HepG2 (cell line): ENCODE measurements around the gene WFDC5. TPM values are rescaled to one million over a fixed set of nuclear protein-coding genes. Genes with fewer than 3 reads are reported as not detected.

Source experiments
- ATAC-seq: fragments of 200-7000 bp; cut with Tn5 transposase; 3 replicates; pipeline ENCODE4 v1.9.1; 2020; ENCODE audit warnings: mild to moderate bottlenecking, moderate library complexity
- BruUV-seq: library from RNA; stranded (reverse); fragments of 400-500 nt; replicated peaks from 2 replicates; lab custom pipeline; 2021; lab: Mats Ljungman, UMichigan
- CTCF ChIA-PET: fragments of 300-600 bp; formaldehyde crosslinking; extraction: SDS; loops from one replicate; lab custom pipeline; 2021; ENCODE audit warnings: low total read pairs, inconsistent platforms, low intra/inter-chr PET ratio; lab: Yijun Ruan, JAX
- POLR2A ChIA-PET: fragments of 350-600 bp; sonication (Branson Sonifier 250); formaldehyde crosslinking; loops from one replicate; lab custom pipeline; 2020; ENCODE audit warnings: antibody characterized with exemption, inconsistent platforms; lab: Yijun Ruan, JAX
- DNase-seq: peaks from one replicate; pipeline ENCODE4 v3.0.0-alpha.2; 2015; ENCODE audit warnings: low spot score
- FAIRE-seq: peaks from 3 replicates; lab custom pipeline; 2011; peaks lifted over from hg19 to GRCh38; lab: Jason Lieb, UNC
- H2AFZ ChIP-seq: one replicate; pipeline ENCODE4 v1.6.1; 2011; ENCODE audit warnings: low read length, inconsistent platforms
- H3K27ac ChIP-seq: fragments of 300-600 bp; 3 replicates; pipeline ENCODE4 v1.8.0; 2011; ENCODE audit warnings: mixed run types, mild to moderate bottlenecking, mixed read lengths, low read length, inconsistent platforms; ENCODE audit not compliant: insufficient read depth; ENCODE audit errors: extremely low read length
- H3K27me3 ChIP-seq, 2 experiments: fragments of 200-600 bp in 1 of 2; 2 replicates in 1 of 2; 3 replicates in 1 of 2; pipeline versions ENCODE4 v1.6.0 to v1.8.0; 2011; ENCODE audit warnings: low read length in 2 of 2, mild to moderate bottlenecking in 2 of 2, moderate library complexity in 2 of 2, inconsistent platforms in 1 of 2; ENCODE audit not compliant: insufficient read depth in 2 of 2, control insufficient read depth in 1 of 2
- H3K36me3 ChIP-seq, 2 experiments: fragments of 200-600 bp in 1 of 2; replicated peaks in 1 of 2; 2 replicates in 1 of 2; 3 replicates in 1 of 2; pipeline versions ENCODE4 v1.5.1 to v1.8.0; 2011; ENCODE audit warnings: low read length in 2 of 2, inconsistent platforms in 1 of 2; ENCODE audit not compliant: insufficient read depth in 2 of 2, control insufficient read depth in 1 of 2
- H3K4me1 ChIP-seq: 2 replicates; pipeline ENCODE4 v1.5.1; 2012; ENCODE audit warnings: low read length, inconsistent platforms; ENCODE audit not compliant: insufficient read depth
- H3K4me2 ChIP-seq: 2 replicates; pipeline ENCODE4 v1.6.0; 2011; ENCODE audit warnings: low read depth, low read length, inconsistent platforms
- H3K4me3 ChIP-seq, 3 experiments: fragments of 200-600 bp in 1 of 3; sonication (generic), shearing (Covaris generic) in 1 of 3; replicated peaks in 1 of 3; 2 replicates each; pipeline ENCODE4 v1.5.1; 2011 to 2016; ENCODE audit warnings: low read length in 3 of 3, inconsistent platforms in 2 of 3, low read depth in 2 of 3, mild to moderate bottlenecking in 2 of 3, control low read depth in 1 of 3, mixed read lengths in 1 of 3; ENCODE audit not compliant: insufficient read depth in 1 of 3
- H3K79me2 ChIP-seq: one replicate; pipeline ENCODE4 v1.6.1; 2011; ENCODE audit warnings: low read length, inconsistent platforms; ENCODE audit not compliant: insufficient read depth
- H3K9ac ChIP-seq: 2 replicates; pipeline ENCODE4 v1.6.0; 2011; ENCODE audit warnings: mild to moderate bottlenecking, low read depth, low read length, inconsistent platforms; ENCODE audit not compliant: insufficient read depth
- H3K9me3 ChIP-seq: 2 replicates; pipeline ENCODE4 v1.5.1; 2012; ENCODE audit warnings: mild to moderate bottlenecking, low read length
- H4K20me1 ChIP-seq: 2 replicates; pipeline ENCODE4 v1.6.0; 2011; ENCODE audit warnings: inconsistent platforms, mild to moderate bottlenecking, low read length, moderate library complexity; ENCODE audit not compliant: insufficient read depth
- CREB1 ChIP-seq, 2 experiments: fragments of 450-650 bp in 1 of 2; IDR thresholded peaks; 2 replicates each; pipeline ENCODE4 v1.6.1; 2016 to 2017; ENCODE audit warnings: control low read depth in 1 of 2, mild to moderate bottlenecking in 1 of 2, missing compliant biosample characterization in 1 of 2, missing genetic modification characterization in 1 of 2
- EP300 ChIP-seq, 3 experiments: sonication (generic) in 1 of 3; formaldehyde crosslinking in 1 of 3; IDR thresholded peaks; 2 replicates each; pipeline versions ENCODE4 v1.5.1 to v1.6.1; 2011 to 2020; ENCODE audit warnings: low read depth in 2 of 3, low read length in 2 of 3, borderline replicate concordance in 1 of 3, improper control_type of control experiment in 1 of 3, mild to moderate bottlenecking in 1 of 3, missing genetic modification reagents in 1 of 3, moderate library complexity in 1 of 3
- ETV6 ChIP-seq: sonication (generic); formaldehyde crosslinking; conservative IDR thresholded peaks from 2 replicates; pipeline ENCODE4 v1.4.0; 2020; ENCODE audit warnings: missing genetic modification reagents
- HNF4A ChIP-seq: sonication (generic); formaldehyde crosslinking; IDR thresholded peaks from 2 replicates; pipeline ENCODE4 v1.4.0; 2020; ENCODE audit warnings: missing genetic modification reagents
- NR2F1 ChIP-seq, 2 experiments: fragments of 450-650 bp in 1 of 2; formaldehyde crosslinking in 1 of 2; IDR thresholded peaks; 2 replicates each; pipeline versions ENCODE4 v1.5.0 to v1.6.1; 2016 to 2020; ENCODE audit warnings: mild to moderate bottlenecking in 1 of 2, missing compliant biosample characterization in 1 of 2, missing genetic modification reagents in 1 of 2, moderate library complexity in 1 of 2
- ZNF432 ChIP-seq: sonication (generic); formaldehyde crosslinking; IDR thresholded peaks from 2 replicates; pipeline ENCODE4 v1.5.0; 2020; ENCODE audit warnings: missing genetic modification reagents, mild to moderate bottlenecking, borderline replicate concordance
- ZNF501 ChIP-seq: sonication (generic); formaldehyde crosslinking; IDR thresholded peaks from 2 replicates; pipeline ENCODE4 v1.5.1; 2020; ENCODE audit warnings: mild to moderate bottlenecking, moderate library complexity, missing genetic modification reagents
- ZNF549 ChIP-seq: sonication (generic); formaldehyde crosslinking; IDR thresholded peaks from 2 replicates; pipeline ENCODE4 v1.5.0; 2020; ENCODE audit warnings: missing genetic modification reagents
- ZNF550 ChIP-seq: sonication (generic); formaldehyde crosslinking; IDR thresholded peaks from 2 replicates; pipeline ENCODE4 v1.4.0; 2020; ENCODE audit warnings: mild to moderate bottlenecking, missing genetic modification reagents, borderline replicate concordance
- ZNF558 ChIP-seq: sonication (generic); formaldehyde crosslinking; IDR thresholded peaks from 2 replicates; pipeline ENCODE4 v1.9.0; 2022; ENCODE audit warnings: mild to moderate bottlenecking, missing genetic modification reagents, borderline replicate concordance
- ZNF672 ChIP-seq: sonication (generic); formaldehyde crosslinking; IDR thresholded peaks from 2 replicates; pipeline ENCODE4 v1.8.1; 2022; ENCODE audit warnings: missing genetic modification reagents
- WGBS: methylation state at CpG from one replicate; pipeline ENCODE4 v1.1.6; 2017; ENCODE audit warnings: low lambda C conversion rate; 5-methylcytosine and 5-hydroxymethylcytosine counted together
- in situ Hi-C: cut with HindIII; loops from 2 replicates; pipeline ENCODE4 v1.10.0; 2017; ENCODE audit warnings: low pct_unique_long_range_greater_than_20kb; ENCODE audit not compliant: extremely low pct_ligation_motif_present
- intact Hi-C: fragments of 100-400 bp; cut with micrococcal nuclease; formaldehyde crosslinking; loops from one replicate; pipeline ENCODE4 v1.10.0; 2022; ENCODE audit not compliant: unreplicated experiment
- polyA plus RNA-seq, 8 experiments: library from polyadenylated mRNA; depleted of rRNA in 3 of 8; stranded (reverse) in 7 of 8; unstranded in 1 of 8; fragments of >200 nt; fragmentation: Illumina TruSeq in 4 of 8; extraction: Trizol in 4 of 8; gene quantifications; 2 replicates each; pipeline versions ENCODE4 v1.2.1 to v1.2.3, GENCODE V29; 2011 to 2016; ENCODE audit warnings: low read depth in 4 of 8, missing spikeins in 1 of 8, mixed read lengths in 1 of 8; ENCODE audit not compliant: insufficient read depth in 1 of 8
- total RNA-seq, 5 experiments: library from RNA; depleted of rRNA; stranded (reverse); fragments of >200 nt; fragmentation: Illumina TruSeq; extraction: Trizol; gene quantifications; 2 replicates each; pipeline ENCODE4 v1.2.3, GENCODE V29; 2016; ENCODE audit warnings: low read depth in 1 of 5
- TF ChIP-seq, protein P1 (sequence below): sonication (generic); formaldehyde crosslinking; IDR thresholded peaks from 2 replicates; pipeline ENCODE4 v1.4.0; 2020; ENCODE audit warnings: mild to moderate bottlenecking, missing genetic modification reagents
- TF ChIP-seq, protein P2 (sequence below): sonication (generic); formaldehyde crosslinking; conservative IDR thresholded peaks from 2 replicates; pipeline ENCODE4 v1.5.0; 2020; ENCODE audit warnings: missing genetic modification reagents
- TF ChIP-seq, protein P3 (sequence below): sonication (generic); formaldehyde crosslinking; IDR thresholded peaks from 2 replicates; pipeline ENCODE4 v1.5.0; 2020; ENCODE audit warnings: missing genetic modification reagents

Gene WFDC5
- total and polyA plus RNA-seq, 2 of the 13 experiments (the other 11 are each of a cell fraction or from before 2014, with no cell fraction given): not detected

DNA sequence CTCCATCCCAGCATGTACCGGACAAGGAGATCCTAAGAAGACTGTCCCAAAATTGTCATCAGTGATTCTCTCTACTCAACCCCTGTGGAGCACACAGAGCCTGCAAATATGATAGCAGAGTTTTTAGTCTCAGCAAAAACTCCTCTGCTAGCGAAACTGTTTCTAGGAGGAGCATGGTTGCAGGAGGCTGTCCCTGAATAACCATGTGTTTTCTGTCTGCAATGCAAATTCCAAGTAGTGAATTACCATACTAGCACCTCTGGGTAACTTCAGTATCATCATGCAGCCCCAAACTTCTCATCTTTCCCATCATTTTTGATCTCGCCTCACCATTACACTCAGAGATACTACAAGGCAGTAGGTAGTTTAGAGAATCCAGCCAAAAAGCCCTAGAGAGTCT, 34.1 kb upstream of the WFDC5 start:
- no peaks in the 10 kb centered on the region for H3K9me3 ChIP-seq
- no peak overlapping the region for H3K4me3 ChIP-seq
- H3K27me3 ChIP-seq: peaks cover 0 to 11% of the 10 kb centered on the region in 2 experiments; a peak in 1 of 5 replicates
- ChIA-PET CTCF (no interaction called here), POLR2A (no interaction called here)
- in situ Hi-C loops: no loop called here
- 27% methylated on average over 3 of the region's 3 CpGs for WGBS
- H3K27ac ChIP-seq: no peak overlapping the region
- no peaks in the 10 kb centered on the region for H3K79me2 ChIP-seq
- FAIRE-seq (no peak), ATAC-seq (no peak)
- H3K4me2 ChIP-seq: no peak overlapping the region
- no peaks in the 10 kb centered on the region for H4K20me1 ChIP-seq
- no peak overlapping the region for H2AFZ ChIP-seq
- TF ChIP-seq ZNF432 (CRISPR knock-in tag) (no peak), ZNF558 (no peak), ZNF501 (no peak), ZNF672 (CRISPR knock-in tag) (no peak), ZNF550 (CRISPR knock-in tag) (no peak), EP300 (IDR thresholded peaks at IDR 0.05; ENCODE audit: low read depth in 2 of 2, low read length in 2 of 2) (no peak), EP300 (CRISPR knock-in tag; IDR thresholded peaks at IDR 0.05; ENCODE audit: borderline replicate concordance) (no peak), ETV6 (no peak), ZNF549 (CRISPR knock-in tag) (no peak), HNF4A (CRISPR knock-in tag) (no peak), NR2F1 (CRISPR knock-in tag; IDR thresholded peaks at IDR 0.05) (no peak), CREB1 (IDR thresholded peaks at IDR 0.05) (no peak), CREB1 (CRISPR knock-in tag; IDR thresholded peaks at IDR 0.05) (no peak)
- TF ChIP-seq, protein P1, sequence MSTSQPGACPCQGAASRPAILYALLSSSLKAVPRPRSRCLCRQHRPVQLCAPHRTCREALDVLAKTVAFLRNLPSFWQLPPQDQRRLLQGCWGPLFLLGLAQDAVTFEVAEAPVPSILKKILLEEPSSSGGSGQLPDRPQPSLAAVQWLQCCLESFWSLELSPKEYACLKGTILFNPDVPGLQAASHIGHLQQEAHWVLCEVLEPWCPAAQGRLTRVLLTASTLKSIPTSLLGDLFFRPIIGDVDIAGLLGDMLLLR (CRISPR knock-in tag): no peak
- TF ChIP-seq, protein P2, sequence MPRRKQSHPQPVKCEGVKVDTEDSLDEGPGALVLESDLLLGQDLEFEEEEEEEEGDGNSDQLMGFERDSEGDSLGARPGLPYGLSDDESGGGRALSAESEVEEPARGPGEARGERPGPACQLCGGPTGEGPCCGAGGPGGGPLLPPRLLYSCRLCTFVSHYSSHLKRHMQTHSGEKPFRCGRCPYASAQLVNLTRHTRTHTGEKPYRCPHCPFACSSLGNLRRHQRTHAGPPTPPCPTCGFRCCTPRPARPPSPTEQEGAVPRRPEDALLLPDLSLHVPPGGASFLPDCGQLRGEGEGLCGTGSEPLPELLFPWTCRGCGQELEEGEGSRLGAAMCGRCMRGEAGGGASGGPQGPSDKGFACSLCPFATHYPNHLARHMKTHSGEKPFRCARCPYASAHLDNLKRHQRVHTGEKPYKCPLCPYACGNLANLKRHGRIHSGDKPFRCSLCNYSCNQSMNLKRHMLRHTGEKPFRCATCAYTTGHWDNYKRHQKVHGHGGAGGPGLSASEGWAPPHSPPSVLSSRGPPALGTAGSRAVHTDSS (CRISPR knock-in tag): no peak
- TF ChIP-seq, protein P3, sequence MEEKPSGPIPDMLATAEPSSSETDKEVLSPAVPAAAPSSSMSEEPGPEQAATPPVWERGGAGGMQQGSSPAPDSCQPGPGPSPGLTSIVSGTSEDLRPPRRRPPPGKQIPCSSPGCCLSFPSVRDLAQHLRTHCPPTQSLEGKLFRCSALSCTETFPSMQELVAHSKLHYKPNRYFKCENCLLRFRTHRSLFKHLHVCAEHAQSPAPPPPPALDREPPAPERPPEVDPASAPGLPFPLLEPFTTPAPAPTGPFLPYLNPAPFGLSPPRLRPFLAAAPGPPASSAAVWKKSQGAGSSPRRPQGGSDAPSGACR: no peak
- TF ChIP-seq, all 625 proteins: peak for 0
- Histone ChIP-seq H3K9ac (no peak overlapping the region), H3K36me3 (no peaks in the 10 kb centered on the region), H3K4me1 (no peaks in the 10 kb centered on the region)
- no TSS peak for BruUV-seq
- no peak for DNase-seq
- intact Hi-C loops: no loop called here
